H9 (cell line): ENCODE results near the gene LDB3. TPM values are rescaled to one million over a fixed set of nuclear protein-coding genes. Genes with fewer than 3 reads are reported as not detected.

ENCODE experiments used
- DNase-seq: peaks from one replicate; pipeline ENCODE4 v3.0.0-alpha.2; 2017
- H2AFZ ChIP-seq: one replicate; pipeline ENCODE4 v1.6.1; 2013; ENCODE audit warnings: mild to moderate bottlenecking, low read length, control low read depth, moderate library complexity
- H2AK5ac ChIP-seq: 2 replicates; pipeline ENCODE4 v1.6.1; 2013; ENCODE audit warnings: low read length, control low read depth, mixed read lengths; ENCODE audit not compliant: insufficient read length
- H2BK120ac ChIP-seq: one replicate; pipeline ENCODE4 v1.6.1; 2013; ENCODE audit warnings: low read depth, mild to moderate bottlenecking, low read length, control low read depth, inconsistent platforms; ENCODE audit not compliant: poor library complexity, severe bottlenecking
- H2BK12ac ChIP-seq: 2 replicates; pipeline ENCODE4 v1.6.1; 2013; ENCODE audit warnings: low read length, control low read depth, mixed read lengths, low read depth; ENCODE audit not compliant: insufficient read length
- H2BK15ac ChIP-seq: 2 replicates; pipeline ENCODE4 v1.6.1; 2013; ENCODE audit warnings: low read depth, low read length, control low read depth
- H2BK20ac ChIP-seq: one replicate; pipeline ENCODE4 v1.6.1; 2013; ENCODE audit warnings: low read depth, mild to moderate bottlenecking, low read length, control low read depth, inconsistent platforms; ENCODE audit not compliant: poor library complexity, severe bottlenecking
- H2BK5ac ChIP-seq: 2 replicates; pipeline ENCODE4 v1.6.1; 2013; ENCODE audit warnings: low read length, control low read depth, mixed read lengths; ENCODE audit not compliant: insufficient read length
- H3K14ac ChIP-seq: 2 replicates; pipeline ENCODE4 v1.6.1; 2013; ENCODE audit warnings: low read length, control low read depth; ENCODE audit not compliant: insufficient read depth
- H3K18ac ChIP-seq: 2 replicates; pipeline ENCODE4 v1.6.1; 2013; ENCODE audit warnings: low read depth, mild to moderate bottlenecking, mixed read lengths, low read length, control low read depth; ENCODE audit not compliant: insufficient read length
- H3K23ac ChIP-seq: 2 replicates; pipeline ENCODE4 v1.6.1; 2013; ENCODE audit warnings: low read length, control low read depth, mixed read lengths, low read depth; ENCODE audit not compliant: insufficient read length
- H3K23me2 ChIP-seq: 2 replicates; pipeline ENCODE4 v1.6.1; 2013; ENCODE audit warnings: low read depth, mild to moderate bottlenecking, mixed read lengths, low read length, control low read depth; ENCODE audit not compliant: insufficient read length, poor library complexity, severe bottlenecking
- H3K27ac ChIP-seq: 2 replicates; pipeline ENCODE4 v1.5.1; 2013; ENCODE audit warnings: low read length, control low read depth, mixed read lengths, low read depth; ENCODE audit not compliant: insufficient read length
- H3K27me3 ChIP-seq: 2 replicates; pipeline ENCODE4 v1.6.1; 2013; ENCODE audit warnings: low read length, control low read depth, inconsistent platforms; ENCODE audit not compliant: insufficient read depth
- H3K4ac ChIP-seq: 2 replicates; pipeline ENCODE4 v1.6.1; 2013; ENCODE audit warnings: low read depth, mild to moderate bottlenecking, control low read depth, inconsistent platforms, low read length, moderate library complexity
- H3K4me1 ChIP-seq: 2 replicates; pipeline ENCODE4 v1.6.1; 2013; ENCODE audit warnings: low read length, control low read depth, inconsistent platforms; ENCODE audit not compliant: insufficient read depth
- H3K4me2 ChIP-seq: 2 replicates; pipeline ENCODE4 v1.6.1; 2013; ENCODE audit warnings: low read length, control low read depth, mixed read lengths; ENCODE audit not compliant: insufficient read length, insufficient read depth
- H3K56ac ChIP-seq: 2 replicates; pipeline ENCODE4 v1.6.1; 2013; ENCODE audit warnings: low read depth, mild to moderate bottlenecking, mixed read lengths, low read length, control low read depth; ENCODE audit not compliant: insufficient read length
- H3K79me1 ChIP-seq: 2 replicates; pipeline ENCODE4 v1.6.1; 2013; ENCODE audit warnings: low read depth, mild to moderate bottlenecking, moderate library complexity, low read length, control low read depth, inconsistent platforms; ENCODE audit not compliant: insufficient read depth, poor library complexity, severe bottlenecking
- H3K79me2 ChIP-seq: 2 replicates; pipeline ENCODE4 v1.6.1; 2013; ENCODE audit warnings: low read length, control low read depth, inconsistent platforms; ENCODE audit not compliant: insufficient read depth
- H3K9ac ChIP-seq: 2 replicates; pipeline ENCODE4 v1.6.1; 2013; ENCODE audit warnings: low read length, control low read depth, mixed read lengths; ENCODE audit not compliant: insufficient read length; ENCODE audit errors: extremely low read depth
- H3K9me3 ChIP-seq: one replicate; pipeline ENCODE4 v1.6.1; 2013; ENCODE audit warnings: low read depth, low read length, inconsistent platforms; ENCODE audit not compliant: control insufficient read depth
- H3T11ph ChIP-seq: one replicate; pipeline ENCODE4 v1.6.1; 2013; ENCODE audit warnings: mild to moderate bottlenecking, low read length, control low read depth, inconsistent platforms
- H4K20me1 ChIP-seq: one replicate; pipeline ENCODE4 v1.6.1; 2013; ENCODE audit not compliant: control insufficient read depth, insufficient read length, insufficient read depth
- H4K5ac ChIP-seq: 2 replicates; pipeline ENCODE4 v1.6.1; 2013; ENCODE audit warnings: low read depth, mild to moderate bottlenecking, mixed read lengths, low read length, control low read depth; ENCODE audit not compliant: insufficient read length
- H4K8ac ChIP-seq: replicated peaks from 2 replicates; pipeline ENCODE4 v1.6.1; 2013; ENCODE audit warnings: low read length, control low read depth, mixed read lengths, low read depth; ENCODE audit not compliant: insufficient read length
- H4K91ac ChIP-seq: 2 replicates; pipeline ENCODE4 v1.6.1; 2013; ENCODE audit warnings: low read depth, mild to moderate bottlenecking, moderate library complexity, mixed read lengths, low read length, control low read depth; ENCODE audit not compliant: insufficient read length
- H3K27ac Mint-ChIP-seq, 3 experiments: 2 replicates in 2 of 3; 3 replicates in 1 of 3; pipeline ENCODE4 v1.8.0; 2020 to 2021; ENCODE audit warnings: mixed read lengths in 3 of 3, mild to moderate bottlenecking in 1 of 3, moderate library complexity in 1 of 3
- H3K27me3 Mint-ChIP-seq: 2 replicates; pipeline ENCODE4 v1.8.0; 2021; ENCODE audit warnings: low read depth, mild to moderate bottlenecking, moderate library complexity, mixed read lengths
- H3K36me3 Mint-ChIP-seq, 3 experiments: 2 replicates in 2 of 3; 3 replicates in 1 of 3; pipeline ENCODE4 v1.8.0; 2020 to 2021; ENCODE audit warnings: low read depth in 3 of 3, mixed read lengths in 3 of 3; ENCODE audit not compliant: insufficient read depth in 1 of 3
- H3K4me1 Mint-ChIP-seq, 2 experiments: 2 replicates each; pipeline ENCODE4 v1.8.0; 2020; ENCODE audit warnings: mixed read lengths in 2 of 2
- H3K4me3 Mint-ChIP-seq, 2 experiments: 2 replicates in 1 of 2; 3 replicates in 1 of 2; pipeline ENCODE4 v1.8.0; 2020 to 2021; ENCODE audit warnings: mild to moderate bottlenecking in 2 of 2, mixed read lengths in 2 of 2, moderate library complexity in 1 of 2
- H3K9me3 Mint-ChIP-seq, 2 experiments: 2 replicates in 1 of 2; 3 replicates in 1 of 2; pipeline ENCODE4 v1.8.0; 2020; ENCODE audit warnings: mild to moderate bottlenecking in 2 of 2, mixed read lengths in 2 of 2, moderate library complexity in 1 of 2
- CTCF ChIP-seq: fragments of 200-600 bp; sonication (generic); conservative IDR thresholded peaks from 3 replicates; pipeline ENCODE4 v1.8.0; 2021; ENCODE audit warnings: antibody characterized with exemption, mild to moderate bottlenecking
- WGBS: extraction: QIAGEN DNeasy Blood & Tissue Kit; methylation state at CpG from one replicate; pipeline ENCODE4 v1.1.7; 2013; ENCODE audit warnings: missing lambda C conversion rate, low lambda C conversion rate, mixed read lengths; ENCODE audit not compliant: insufficient read length; ENCODE audit errors: extremely low coverage; 5-methylcytosine and 5-hydroxymethylcytosine counted together
- total RNA-seq: library from RNA; stranded (reverse); gene quantifications from 2 replicates; pipeline ENCODE4 v1.2.1, GENCODE V29; 2021

Gene LDB3
- total RNA-seq, 1 experiment from 2014 or later: 0.17 TPM

GRCh38 chr10:86673827-86674581 is 5.7 kb downstream of the LDB3 start:
- no peak overlapping the region for H3K9ac ChIP-seq
- no peak overlapping the region; a peak in 1 of 5 replicates for H3K4me3 Mint-ChIP-seq
- no peak overlapping the region for H3K56ac ChIP-seq
- no peaks in the 10 kb centered on the region for H3K23me2 ChIP-seq
- no peak overlapping the region for H2BK12ac ChIP-seq
- DNase-seq: no peak
- no peaks in the 10 kb centered on the region for H3K79me2 ChIP-seq
- H2AK5ac ChIP-seq: no peak overlapping the region
- no peak overlapping the region for H3K4me2 ChIP-seq
- no peak overlapping the region for H4K91ac ChIP-seq
- no peaks in the 10 kb centered on the region for H3K9me3 Mint-ChIP-seq
- H3K27me3 ChIP-seq: no peaks in the 10 kb centered on the region
- H3K9me3 ChIP-seq: no peaks in the 10 kb centered on the region
- H3K4me1 Mint-ChIP-seq: peaks cover 31 to 47% of the 10 kb centered on the region in 2 experiments
- H2BK15ac ChIP-seq: no peak overlapping the region
- H3K27ac Mint-ChIP-seq: peak overlapping the region in 1 of 3 experiments; percentile 44; a peak in 1 of 7 replicates
- no peak overlapping the region for H3K18ac ChIP-seq
- H3K14ac ChIP-seq: no peak overlapping the region
- no peak overlapping the region for H4K8ac ChIP-seq
- H3K36me3 Mint-ChIP-seq: no peaks in the 10 kb centered on the region
- H3K4ac ChIP-seq: no peak overlapping the region
- no peaks in the 10 kb centered on the region; the same call in 1 of the 2 replicates for H3K4me1 ChIP-seq
- no peak overlapping the region for H2AFZ ChIP-seq
- no peaks in the 10 kb centered on the region for H4K20me1 ChIP-seq
- H2BK5ac ChIP-seq: no peak overlapping the region
- no peaks in the 10 kb centered on the region for H3K27me3 Mint-ChIP-seq
- H3K23ac ChIP-seq: no peak overlapping the region
- WGBS: no CpG with 5 or more reads among the region's 11 CpGs
- no peak overlapping the region for H2BK20ac ChIP-seq
- H3K79me1 ChIP-seq: no peaks in the 10 kb centered on the region
- H3K27ac ChIP-seq: no peak overlapping the region
- no peak overlapping the region for H2BK120ac ChIP-seq
- H3T11ph ChIP-seq: no peak overlapping the region
- no peak overlapping the region for H4K5ac ChIP-seq
- no peak for TF ChIP-seq CTCF
